Urinary bladder (tissue), 2 donors: Measurements from ENCODE around the gene CHI3L2. TPM values are rescaled to one million over a fixed set of nuclear protein-coding genes. Genes with fewer than 3 reads are reported as not detected.

Experiments
- polyA plus RNA-seq: library from polyadenylated mRNA; stranded (reverse); fragments of 200-250 nt; gene quantifications from one replicate; pipeline ENCODE4 v1.2.3, GENCODE V29; 2013
- small RNA-seq: library from RNA; depleted of rRNA; stranded (forward); fragments of <200 nt; gene quantifications from one replicate; pipeline ENCODE3, GENCODE V24; 2014
- total RNA-seq: library from RNA; depleted of rRNA; stranded (reverse); fragments of >200 nt; gene quantifications from one replicate; pipeline ENCODE4 v1.2.3, GENCODE V29; 2014
- donor health status: healthy.

Gene CHI3L2
- total and polyA plus RNA-seq, 2 donors = 0.26 to 4.9 TPM

Small RNA genes within 50 kb of the gene (small RNA-seq; reads per million reads assigned to genes)
- gene AL355816.1 = not detected

Other genes with a start within 250 kb of the CHI3L2 start
- gene DRAM2, start 87.6 kb upstream of the CHI3L2 start, total RNA-seq = 59.1 TPM
- 47.1 TPM for gene DRAM2, start 87.6 kb upstream of the CHI3L2 start, polyA plus RNA-seq
- gene CEPT1, start 87.5 kb upstream of the CHI3L2 start, total RNA-seq = 87.7 TPM
- gene CEPT1, start 87.5 kb upstream of the CHI3L2 start, polyA plus RNA-seq = 20.4 TPM
- 23.9 TPM for gene DENND2D, start 27.1 kb upstream of the CHI3L2 start, total RNA-seq
- 14.4 TPM for gene DENND2D, start 27.1 kb upstream of the CHI3L2 start, polyA plus RNA-seq
- not detected for gene CHIA, start 63.1 kb downstream of the CHI3L2 start, total RNA-seq
- gene CHIA, start 63.1 kb downstream of the CHI3L2 start, polyA plus RNA-seq = not detected
- gene OVGP1, start 200.0 kb downstream of the CHI3L2 start, total RNA-seq = 2.5 TPM
- 1.5 TPM for gene OVGP1, start 200.0 kb downstream of the CHI3L2 start, polyA plus RNA-seq
- 21.8 TPM for gene WDR77, start 221.5 kb downstream of the CHI3L2 start, total RNA-seq
- gene WDR77, start 221.5 kb downstream of the CHI3L2 start, polyA plus RNA-seq = 27.3 TPM
- 342 TPM for gene ATP5PB, start 221.8 kb downstream of the CHI3L2 start, total RNA-seq
- 303 TPM for gene ATP5PB, start 221.8 kb downstream of the CHI3L2 start, polyA plus RNA-seq
- 3.1 TPM for gene C1orf162, start 246.3 kb downstream of the CHI3L2 start, total RNA-seq
- gene C1orf162, start 246.3 kb downstream of the CHI3L2 start, polyA plus RNA-seq = 28.7 TPM